G401 (cell line): ENCODE data around the gene BOD1L2. TPM values are rescaled to one million over a fixed set of nuclear protein-coding genes. Genes with fewer than 3 reads are reported as not detected.

Source experiments
- total RNA-seq: library from RNA; depleted of rRNA; stranded (reverse); fragments of >200 nt; shearing (Covaris generic); gene quantifications from 2 replicates; pipeline ENCODE4 v1.2.3, GENCODE V29; 2014; rRNA removed

Gene BOD1L2
- total RNA-seq, 1 experiment from 2014 or later, result not detected

Other genes starting within 250 kb of the BOD1L2 start
- not detected in 2 replicates for gene ST8SIA3, start 205.5 kb downstream of the BOD1L2 start, total RNA-seq